Endothelial cell of umbilical vein (primary cell): ENCODE measurements around the gene EHMT1. TPM values are rescaled to one million over a fixed set of nuclear protein-coding genes. Genes with fewer than 3 reads are reported as not detected.

ENCODE experiments used
- BruUV-seq: library from RNA; stranded (reverse); fragments of 400-500 nt; replicated peaks from 2 replicates; lab custom pipeline; 2021; lab: Mats Ljungman, UMichigan
- CTCF ChIA-PET: fragments of 300-600, 350-600 bp; sonication (Branson Sonifier 250); formaldehyde crosslinking; loops from one replicate; lab custom pipeline; 2021; ENCODE audit warnings: antibody characterized with exemption, inconsistent platforms; lab: Charles Lee
- POLR2A ChIA-PET: fragments of 300-600, 350-600 bp; sonication (Branson Sonifier 250); formaldehyde crosslinking; loops from one replicate; lab custom pipeline; 2021; ENCODE audit warnings: antibody characterized with exemption, inconsistent platforms; lab: Charles Lee
- DNase-seq: peaks from one replicate; pipeline ENCODE4 v3.0.0-alpha.2; 2011; ENCODE audit warnings: low read depth, low spot score
- FAIRE-seq: peaks from 2 replicates; lab custom pipeline; 2011; peaks lifted over from hg19 to GRCh38; lab: Jason Lieb, UNC
- H2AFZ ChIP-seq: 2 replicates; pipeline ENCODE4 v1.6.0; 2012; ENCODE audit warnings: low read depth, low read length, control low read depth, inconsistent platforms
- H3K27ac ChIP-seq: 2 replicates; pipeline ENCODE4 v1.5.1; 2011; ENCODE audit warnings: low read depth, mild to moderate bottlenecking, control low read depth, low read length, moderate library complexity; ENCODE audit not compliant: insufficient read depth
- H3K27me3 ChIP-seq, 2 experiments: 2 replicates each; pipeline versions ENCODE4 v1.6.0 to v1.6.1; 2011; ENCODE audit warnings: low read length in 2 of 2, mixed read lengths in 1 of 2; ENCODE audit not compliant: control insufficient read depth in 2 of 2, insufficient read depth in 2 of 2
- H3K36me3 ChIP-seq, 2 experiments: 2 replicates in 1 of 2; 3 replicates in 1 of 2; pipeline ENCODE4 v1.5.1; 2011; ENCODE audit warnings: low read length in 2 of 2, mild to moderate bottlenecking in 1 of 2, moderate library complexity in 1 of 2; ENCODE audit not compliant: control insufficient read depth in 2 of 2, insufficient read depth in 2 of 2; ENCODE audit errors: extremely low read depth in 1 of 2
- H3K4me1 ChIP-seq: 3 replicates; pipeline ENCODE4 v1.5.1; 2011; ENCODE audit warnings: mild to moderate bottlenecking, low read length; ENCODE audit not compliant: control insufficient read depth, insufficient read depth; ENCODE audit errors: extremely low read depth
- H3K4me2 ChIP-seq: 2 replicates; pipeline ENCODE4 v1.6.1; 2011; ENCODE audit warnings: low read length, control low read depth, mixed read lengths; ENCODE audit not compliant: insufficient read depth
- H3K4me3 ChIP-seq, 3 experiments: fragments of 200-600 bp in 1 of 3; sonication (generic), shearing (Covaris generic) in 1 of 3; replicated peaks in 1 of 3; 2 replicates each; pipeline ENCODE4 v1.5.1; 2011 to 2016; ENCODE audit warnings: control low read depth in 3 of 3, low read length in 3 of 3, mild to moderate bottlenecking in 2 of 3, inconsistent platforms in 1 of 3, low read depth in 1 of 3, moderate library complexity in 1 of 3; ENCODE audit not compliant: insufficient read depth in 1 of 3
- H3K79me2 ChIP-seq: 2 replicates; pipeline ENCODE4 v1.6.0; 2012; ENCODE audit warnings: low read length, inconsistent platforms; ENCODE audit not compliant: control insufficient read depth, insufficient read depth
- H3K9ac ChIP-seq: replicated peaks from 2 replicates; pipeline ENCODE3; 2011; ENCODE audit warnings: low read length, control low read depth; ENCODE audit not compliant: insufficient read depth; ENCODE audit errors: extremely low read depth
- H3K9me1 ChIP-seq: replicated peaks from 3 replicates; pipeline ENCODE4 v1.6.0; 2011; ENCODE audit warnings: mild to moderate bottlenecking, low read length; ENCODE audit not compliant: control insufficient read depth, insufficient read depth; ENCODE audit errors: extremely low read depth
- H3K9me3 ChIP-seq: replicated peaks from 2 replicates; pipeline ENCODE4 v1.5.1; 2012; ENCODE audit warnings: low read length, inconsistent platforms; ENCODE audit not compliant: control insufficient read depth, insufficient read depth
- H4K20me1 ChIP-seq: replicated peaks from 2 replicates; pipeline ENCODE3; 2011; ENCODE audit warnings: mild to moderate bottlenecking, low read length; ENCODE audit not compliant: control insufficient read depth, insufficient read depth; ENCODE audit errors: extremely low read depth
- EZH2 ChIP-seq: IDR thresholded peaks from 2 replicates; pipeline ENCODE4 v1.6.1; 2012; ENCODE audit warnings: borderline replicate concordance, low read depth, mild to moderate bottlenecking, moderate library complexity, low read length, inconsistent platforms; ENCODE audit not compliant: severe bottlenecking
- FOS ChIP-seq: IDR thresholded peaks from 2 replicates; pipeline ENCODE4 v1.6.1; 2011; ENCODE audit warnings: mild to moderate bottlenecking, low read length, moderate library complexity, borderline replicate concordance; ENCODE audit not compliant: insufficient read depth
- GATA2 ChIP-seq: IDR thresholded peaks from 2 replicates; pipeline ENCODE4 v1.7.0; 2011; ENCODE audit warnings: low read depth, mild to moderate bottlenecking, moderate library complexity, mixed read lengths, low read length; ENCODE audit not compliant: insufficient read length, insufficient read depth
- JUN ChIP-seq: IDR thresholded peaks from 2 replicates; pipeline ENCODE4 v1.6.1; 2011; ENCODE audit warnings: borderline replicate concordance, low read depth; ENCODE audit not compliant: insufficient read length, insufficient read depth
- MYC ChIP-seq: IDR thresholded peaks from one replicate; pipeline ENCODE4 v1.6.1; 2011; ENCODE audit warnings: mild to moderate bottlenecking, low read depth, low read length
- POLR2A ChIP-seq: IDR thresholded peaks from 2 replicates; pipeline ENCODE4 v1.6.1; 2012; ENCODE audit warnings: low read depth, mild to moderate bottlenecking, control low read depth, low read length
- POLR2AphosphoS5 ChIP-seq: IDR thresholded peaks from 2 replicates; pipeline ENCODE4 v1.6.1; 2012; ENCODE audit warnings: low read depth, mild to moderate bottlenecking, control low read depth, low read length, moderate library complexity; ENCODE audit not compliant: insufficient read depth
- dilution Hi-C: fragments of 300-500 bp; cut with MboI; formaldehyde crosslinking; loops from one replicate; pipeline ENCODE4 v1.15.0; 2019; ENCODE audit warnings: low sequenced_read_pairs; ENCODE audit not compliant: extremely low pct_ligation_motif_present
- intact Hi-C: fragments of 100-400 bp; cut with micrococcal nuclease; formaldehyde crosslinking; loops from one replicate; pipeline ENCODE4 v1.10.0; 2022
- polyA plus RNA-seq, 4 experiments: library from polyadenylated mRNA; depleted of rRNA in 3 of 4; stranded (reverse) in 3 of 4; unstranded in 1 of 4; fragments of >200 nt; gene quantifications; 2 replicates each; pipeline versions ENCODE4 v1.2.1 to v1.2.3, GENCODE V29; 2011 to 2012; ENCODE audit warnings: missing spikeins in 1 of 4
- total RNA-seq: library from RNA; stranded (reverse); gene quantifications from 2 replicates; pipeline ENCODE4 v1.2.3, GENCODE V29; 2021
- TF ChIP-seq, protein P1 (sequence below): IDR thresholded peaks from 2 replicates; pipeline ENCODE4 v1.6.1; 2011; ENCODE audit not compliant: insufficient read depth, insufficient read length
- TF ChIP-seq, protein P2 (sequence below), 2 donors: IDR thresholded peaks; 1 replicate in 1 of 2; 2 replicates in 1 of 2; pipeline ENCODE4 v1.5.1; 2011; ENCODE audit warnings: low read length in 2 of 2, mild to moderate bottlenecking in 2 of 2, moderate library complexity in 2 of 2, control low read depth in 1 of 2, inconsistent platforms in 1 of 2, low read depth in 1 of 2; ENCODE audit not compliant: insufficient read depth in 1 of 2; ENCODE audit errors: extremely low read depth in 1 of 2

The EHMT1 gene
- total and polyA plus RNA-seq, 2 donors (not counting 3 experiments of a cell fraction or from before 2014, with no cell fraction given), result 48.2 to 104 TPM

GRCh38 chr9:137761793-137762192 lies 143.0 kb downstream of the EHMT1 start:
- ChIA-PET CTCF (interaction anchor here (1.6 kb wide), 1 partner anchor 89 kb away, joined by 7 read pairs; no protein-coding TSS in a partner anchor), POLR2A (no interaction called here)
- no peaks in the 10 kb centered on the region for H3K27me3 ChIP-seq
- no peak overlapping the region for H3K9ac ChIP-seq
- intact Hi-C loops, result no loop called here
- H3K4me3 ChIP-seq, result no peak overlapping the region
- H3K27ac ChIP-seq, result no peak overlapping the region
- H3K4me2 ChIP-seq, result no peak overlapping the region
- peaks cover 3 to 36% of the 10 kb centered on the region in 2 experiments for H3K36me3 ChIP-seq
- DNase-seq (no peak), FAIRE-seq (no peak)
- H3K9me1 ChIP-seq, result no peaks in the 10 kb centered on the region
- no peak overlapping the region for H2AFZ ChIP-seq
- TF ChIP-seq MYC (no peak), POLR2A (no peak), GATA2 (no peak), POLR2AphosphoS5 (no peak), FOS (no peak), JUN (no peak), EZH2 (no peak)
- TF ChIP-seq, protein P1, sequence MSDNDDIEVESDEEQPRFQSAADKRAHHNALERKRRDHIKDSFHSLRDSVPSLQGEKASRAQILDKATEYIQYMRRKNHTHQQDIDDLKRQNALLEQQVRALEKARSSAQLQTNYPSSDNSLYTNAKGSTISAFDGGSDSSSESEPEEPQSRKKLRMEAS, result no peak
- TF ChIP-seq, protein P2, sequence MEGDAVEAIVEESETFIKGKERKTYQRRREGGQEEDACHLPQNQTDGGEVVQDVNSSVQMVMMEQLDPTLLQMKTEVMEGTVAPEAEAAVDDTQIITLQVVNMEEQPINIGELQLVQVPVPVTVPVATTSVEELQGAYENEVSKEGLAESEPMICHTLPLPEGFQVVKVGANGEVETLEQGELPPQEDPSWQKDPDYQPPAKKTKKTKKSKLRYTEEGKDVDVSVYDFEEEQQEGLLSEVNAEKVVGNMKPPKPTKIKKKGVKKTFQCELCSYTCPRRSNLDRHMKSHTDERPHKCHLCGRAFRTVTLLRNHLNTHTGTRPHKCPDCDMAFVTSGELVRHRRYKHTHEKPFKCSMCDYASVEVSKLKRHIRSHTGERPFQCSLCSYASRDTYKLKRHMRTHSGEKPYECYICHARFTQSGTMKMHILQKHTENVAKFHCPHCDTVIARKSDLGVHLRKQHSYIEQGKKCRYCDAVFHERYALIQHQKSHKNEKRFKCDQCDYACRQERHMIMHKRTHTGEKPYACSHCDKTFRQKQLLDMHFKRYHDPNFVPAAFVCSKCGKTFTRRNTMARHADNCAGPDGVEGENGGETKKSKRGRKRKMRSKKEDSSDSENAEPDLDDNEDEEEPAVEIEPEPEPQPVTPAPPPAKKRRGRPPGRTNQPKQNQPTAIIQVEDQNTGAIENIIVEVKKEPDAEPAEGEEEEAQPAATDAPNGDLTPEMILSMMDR (IDR thresholded peaks at IDR 0.05; ENCODE audit: extremely low read depth in 1 of 2, insufficient read depth in 1 of 2, low read depth in 1 of 2, low read length in 2 of 2), result no peak
- BruUV-seq, result no TSS peak
- H3K4me1 ChIP-seq, result no peaks in the 10 kb centered on the region
- no peaks in the 10 kb centered on the region for H3K79me2 ChIP-seq
- H4K20me1 ChIP-seq, result no peaks in the 10 kb centered on the region
- no peaks in the 10 kb centered on the region for H3K9me3 ChIP-seq
- dilution Hi-C loops, result no loop called here
